NB4 (cell line): ENCODE results near the gene DCHS1.

Source experiments
- DNase-seq: peaks from one replicate; pipeline ENCODE4 v3.0.0; 2010; ENCODE audit warnings: low read depth
- H3K4me3 ChIP-seq: one replicate; pipeline ENCODE4 v1.5.1; 2011; ENCODE audit warnings: mild to moderate bottlenecking, low read depth, low read length, moderate library complexity
- MAX ChIP-seq: IDR thresholded peaks from 2 replicates; pipeline ENCODE4 v1.6.1; 2011; ENCODE audit warnings: low read depth, low read length
- MYC ChIP-seq: IDR thresholded peaks from 2 replicates; pipeline ENCODE4 v1.6.1; 2011; ENCODE audit warnings: low read depth, low read length
- POLR2A ChIP-seq: IDR thresholded peaks from 2 replicates; pipeline ENCODE4 v1.6.1; 2011; ENCODE audit warnings: mild to moderate bottlenecking; ENCODE audit not compliant: insufficient read length; ENCODE audit errors: extremely low read depth
- TF ChIP-seq, protein P1 (sequence below): IDR thresholded peaks from one replicate; pipeline ENCODE4 v1.5.1; 2012; ENCODE audit warnings: low read depth, low read length

DCHS1 gene

GRCh38 chr11:6655020-6655789 lies 404 bp downstream of the DCHS1 start:
- no peak overlapping the region for H3K4me3 ChIP-seq
- TF ChIP-seq, protein P1, sequence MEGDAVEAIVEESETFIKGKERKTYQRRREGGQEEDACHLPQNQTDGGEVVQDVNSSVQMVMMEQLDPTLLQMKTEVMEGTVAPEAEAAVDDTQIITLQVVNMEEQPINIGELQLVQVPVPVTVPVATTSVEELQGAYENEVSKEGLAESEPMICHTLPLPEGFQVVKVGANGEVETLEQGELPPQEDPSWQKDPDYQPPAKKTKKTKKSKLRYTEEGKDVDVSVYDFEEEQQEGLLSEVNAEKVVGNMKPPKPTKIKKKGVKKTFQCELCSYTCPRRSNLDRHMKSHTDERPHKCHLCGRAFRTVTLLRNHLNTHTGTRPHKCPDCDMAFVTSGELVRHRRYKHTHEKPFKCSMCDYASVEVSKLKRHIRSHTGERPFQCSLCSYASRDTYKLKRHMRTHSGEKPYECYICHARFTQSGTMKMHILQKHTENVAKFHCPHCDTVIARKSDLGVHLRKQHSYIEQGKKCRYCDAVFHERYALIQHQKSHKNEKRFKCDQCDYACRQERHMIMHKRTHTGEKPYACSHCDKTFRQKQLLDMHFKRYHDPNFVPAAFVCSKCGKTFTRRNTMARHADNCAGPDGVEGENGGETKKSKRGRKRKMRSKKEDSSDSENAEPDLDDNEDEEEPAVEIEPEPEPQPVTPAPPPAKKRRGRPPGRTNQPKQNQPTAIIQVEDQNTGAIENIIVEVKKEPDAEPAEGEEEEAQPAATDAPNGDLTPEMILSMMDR: no peak
- TF ChIP-seq POLR2A: no peak
- TF ChIP-seq MYC: no peak
- no peak for TF ChIP-seq MAX
- no peak for DNase-seq

DNA sequence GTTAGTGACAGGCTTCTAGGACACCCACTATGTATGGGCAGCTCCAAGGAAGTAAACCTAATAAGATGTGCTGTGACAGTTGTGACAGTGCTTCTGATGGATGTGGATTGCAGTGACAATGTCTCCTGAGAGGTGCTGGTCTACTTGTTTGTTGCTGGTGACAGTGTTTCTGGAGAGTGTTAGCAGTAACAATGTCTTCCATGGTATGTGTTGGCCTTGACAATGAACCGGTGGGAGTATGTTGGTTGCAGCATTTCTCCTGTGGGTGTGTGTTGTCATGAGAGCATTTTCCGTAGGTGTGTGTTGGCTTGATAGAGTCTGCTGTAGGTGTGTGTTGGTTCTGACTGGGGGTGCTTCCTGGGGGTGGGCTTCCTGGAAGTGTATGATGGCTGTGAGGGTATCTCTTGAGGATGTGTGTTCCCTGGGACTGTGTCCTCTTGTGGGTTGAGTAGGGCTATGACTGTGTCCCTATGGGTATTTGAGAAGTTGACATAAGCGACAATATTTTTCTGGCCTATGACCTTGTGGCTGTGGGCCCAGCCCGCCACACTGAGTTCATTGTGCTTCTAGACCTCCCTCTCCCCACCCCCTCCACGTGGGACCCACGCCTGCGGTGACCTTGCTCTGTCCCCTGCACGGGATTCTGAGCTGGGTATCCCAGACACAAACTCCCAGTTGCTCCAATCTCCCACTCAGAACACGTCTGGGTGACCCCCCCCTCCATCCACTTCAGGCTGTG lies 1.2 kb downstream of the DCHS1 start:
- H3K4me3 ChIP-seq: no peak overlapping the region
- TF ChIP-seq MYC (no peak), POLR2A (no peak), MAX (no peak)
- TF ChIP-seq, protein P1: no peak
- no peak for DNase-seq

- no peak for DNase-seq
- no peak overlapping the region for H3K4me3 ChIP-seq
- TF ChIP-seq POLR2A (no peak), MYC (no peak), MAX (no peak)
- TF ChIP-seq, protein P1: no peak
Measured at GRCh38 chr11:6653656-6654055, 2.0 kb downstream of the DCHS1 start.

DNA sequence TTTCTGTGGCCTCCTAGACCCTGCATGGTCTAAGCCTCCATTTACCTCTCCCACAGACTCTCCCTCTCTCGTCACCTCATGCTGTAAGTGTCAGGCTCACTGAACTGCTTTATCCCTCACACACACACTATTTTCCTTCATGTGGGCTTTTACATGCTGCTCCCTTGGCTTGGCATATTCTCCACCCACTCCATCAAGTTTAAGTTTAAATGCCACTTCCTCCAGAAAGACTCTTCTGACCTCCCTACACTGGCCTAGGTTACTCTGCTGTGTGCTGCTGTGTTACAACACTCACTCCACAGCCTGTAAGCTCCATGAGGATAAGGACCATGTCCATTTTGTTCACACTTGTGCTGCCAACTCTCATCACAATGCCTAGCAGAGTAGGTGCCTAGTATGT lies 2.5 kb downstream of the DCHS1 start:
- no peak for TF ChIP-seq POLR2A
- peak; percentile 30 for DNase-seq
- H3K4me3 ChIP-seq: no peak overlapping the region

DNA sequence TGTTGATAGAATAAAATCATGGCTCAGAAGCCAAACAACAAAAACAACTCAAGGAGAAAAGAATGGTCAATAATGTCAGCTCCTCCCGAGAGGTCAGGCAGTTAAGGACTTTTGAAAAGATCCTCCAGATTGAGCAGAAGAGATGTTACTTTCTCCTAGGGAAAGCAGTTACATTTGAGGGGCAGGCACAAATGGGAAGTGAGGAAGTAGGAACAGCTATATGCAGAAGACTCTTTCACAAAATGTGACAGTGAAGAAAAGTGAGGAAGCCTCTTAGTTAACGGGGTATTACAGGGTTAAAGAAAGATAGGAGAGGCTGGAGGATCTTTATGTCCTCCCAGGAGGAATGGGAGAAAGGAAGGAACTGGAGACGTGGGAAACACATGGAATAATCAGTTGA lies 3.4 kb downstream of the DCHS1 start:
- TF ChIP-seq MYC: no peak
- no peak for TF ChIP-seq MAX
- no peak for TF ChIP-seq POLR2A
- TF ChIP-seq, protein P1: no peak
- no peak for DNase-seq
- H3K4me3 ChIP-seq: no peak overlapping the region

DNA sequence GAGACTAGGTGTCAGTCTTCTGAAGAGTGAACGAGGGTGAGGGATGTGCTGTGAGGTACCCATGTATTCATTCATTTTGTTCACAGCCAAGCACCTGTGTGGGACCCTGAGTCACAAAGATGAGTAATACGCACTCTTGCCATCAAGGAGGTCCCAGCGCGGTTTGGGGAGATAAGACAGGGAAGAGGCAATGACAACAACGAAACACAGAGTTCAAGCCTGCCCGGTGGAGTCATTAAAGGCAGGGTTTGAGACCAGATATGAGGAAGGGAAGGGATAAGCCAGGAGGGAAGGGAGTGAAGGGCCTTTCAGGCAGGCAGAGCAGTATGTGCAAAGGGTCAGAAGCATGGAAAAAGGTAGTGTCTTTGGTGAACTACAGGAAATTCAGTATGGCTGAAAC lies 4.6 kb downstream of the DCHS1 start:
- TF ChIP-seq POLR2A (no peak), MAX (no peak), MYC (no peak)
- TF ChIP-seq, protein P1: no peak
- DNase-seq: no peak
- no peak overlapping the region for H3K4me3 ChIP-seq
